Nephron progenitor cell (in vitro differentiated cells): ENCODE data around the gene HSPA6.
A peak's percentile ranks its signal among the peaks of the same experiment; 100 is the strongest.
"Not testable (repeated sequence)": the region's sequence is repeated elsewhere in the genome, so short reads cannot be mapped to it uniquely, and the experiment has no call there.

Source experiments
- DNase-seq: peaks from one replicate; pipeline ENCODE4 v3.0.0; 2021
- H3K27ac Mint-ChIP-seq: 2 replicates; pipeline ENCODE4 v1.8.0; 2021; ENCODE audit warnings: mild to moderate bottlenecking, moderate library complexity, mixed read lengths
- H3K27me3 Mint-ChIP-seq: 2 replicates; pipeline ENCODE4 v1.8.0; 2021; ENCODE audit warnings: mild to moderate bottlenecking, low read depth, mixed read lengths; ENCODE audit not compliant: poor library complexity
- H3K36me3 Mint-ChIP-seq: 2 replicates; pipeline ENCODE4 v1.8.0; 2021; ENCODE audit warnings: low read depth, mixed read lengths
- H3K4me1 Mint-ChIP-seq: 2 replicates; pipeline ENCODE4 v1.8.0; 2021; ENCODE audit warnings: mixed read lengths
- H3K4me3 Mint-ChIP-seq: 2 replicates; pipeline ENCODE4 v1.8.0; 2021; ENCODE audit warnings: mild to moderate bottlenecking, moderate library complexity, mixed read lengths
- H3K9me3 Mint-ChIP-seq: 2 replicates; pipeline ENCODE4 v1.8.0; 2021; ENCODE audit warnings: mild to moderate bottlenecking, moderate library complexity, mixed read lengths
- TF ChIP-seq, protein P1 (sequence below): fragments of 200-600 bp; sonication (generic); IDR thresholded peaks from 2 replicates; pipeline ENCODE4 v1.5.0; 2021; ENCODE audit warnings: antibody characterized with exemption

The HSPA6 gene

DNA sequence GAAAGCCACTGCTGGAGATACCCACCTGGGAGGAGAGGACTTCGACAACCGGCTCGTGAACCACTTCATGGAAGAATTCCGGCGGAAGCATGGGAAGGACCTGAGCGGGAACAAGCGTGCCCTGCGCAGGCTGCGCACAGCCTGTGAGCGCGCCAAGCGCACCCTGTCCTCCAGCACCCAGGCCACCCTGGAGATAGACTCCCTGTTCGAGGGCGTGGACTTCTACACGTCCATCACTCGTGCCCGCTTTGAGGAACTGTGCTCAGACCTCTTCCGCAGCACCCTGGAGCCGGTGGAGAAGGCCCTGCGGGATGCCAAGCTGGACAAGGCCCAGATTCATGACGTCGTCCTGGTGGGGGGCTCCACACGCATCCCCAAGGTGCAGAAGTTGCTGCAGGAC is 981 bp downstream of the HSPA6 start:
- H3K27ac Mint-ChIP-seq, H3K4me1 Mint-ChIP-seq, H3K9me3 Mint-ChIP-seq, H3K36me3 Mint-ChIP-seq, DNase-seq: not testable (repeated sequence)
- peak overlapping the region; percentile 74 for H3K4me3 Mint-ChIP-seq
- peaks cover 83% of the 10 kb centered on the region for H3K27me3 Mint-ChIP-seq

DNA sequence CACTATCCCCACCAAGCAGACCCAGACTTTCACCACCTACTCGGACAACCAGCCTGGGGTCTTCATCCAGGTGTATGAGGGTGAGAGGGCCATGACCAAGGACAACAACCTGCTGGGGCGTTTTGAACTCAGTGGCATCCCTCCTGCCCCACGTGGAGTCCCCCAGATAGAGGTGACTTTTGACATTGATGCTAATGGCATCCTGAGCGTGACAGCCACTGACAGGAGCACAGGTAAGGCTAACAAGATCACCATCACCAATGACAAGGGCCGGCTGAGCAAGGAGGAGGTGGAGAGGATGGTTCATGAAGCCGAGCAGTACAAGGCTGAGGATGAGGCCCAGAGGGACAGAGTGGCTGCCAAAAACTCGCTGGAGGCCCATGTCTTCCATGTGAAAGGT is 1.6 kb downstream of the HSPA6 start:
- H3K27me3 Mint-ChIP-seq, result peaks cover 82% of the 10 kb centered on the region
- H3K27ac Mint-ChIP-seq, H3K4me3 Mint-ChIP-seq, H3K4me1 Mint-ChIP-seq, H3K36me3 Mint-ChIP-seq, H3K9me3 Mint-ChIP-seq, DNase-seq: not testable (repeated sequence)

DNA sequence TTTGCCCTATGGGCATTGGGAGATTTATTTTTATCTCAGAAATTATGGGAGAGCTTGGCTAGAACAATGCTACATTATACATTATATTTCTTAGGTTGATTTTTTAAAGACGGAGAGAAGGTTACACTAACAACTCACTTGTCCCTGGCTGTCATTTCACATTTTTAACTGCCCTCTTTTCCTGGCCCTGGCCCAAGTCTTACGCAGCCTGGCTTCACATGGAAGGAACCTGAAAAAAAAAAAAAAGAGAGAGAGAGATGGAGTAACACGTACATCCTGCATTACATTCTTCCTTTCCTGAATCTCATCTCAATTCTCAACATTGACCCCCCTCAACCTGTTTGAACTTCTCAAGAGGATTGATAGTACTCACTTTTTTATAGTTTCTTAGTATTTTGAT is 4.2 kb downstream of the HSPA6 start:
- DNase-seq, H3K36me3 Mint-ChIP-seq, H3K27ac Mint-ChIP-seq, H3K4me3 Mint-ChIP-seq, H3K9me3 Mint-ChIP-seq: not testable (repeated sequence)
- Mint-ChIP-seq H3K27me3 (peaks cover 59% of the 10 kb centered on the region), H3K4me1 (peaks cover 17% of the 10 kb centered on the region)

DNA sequence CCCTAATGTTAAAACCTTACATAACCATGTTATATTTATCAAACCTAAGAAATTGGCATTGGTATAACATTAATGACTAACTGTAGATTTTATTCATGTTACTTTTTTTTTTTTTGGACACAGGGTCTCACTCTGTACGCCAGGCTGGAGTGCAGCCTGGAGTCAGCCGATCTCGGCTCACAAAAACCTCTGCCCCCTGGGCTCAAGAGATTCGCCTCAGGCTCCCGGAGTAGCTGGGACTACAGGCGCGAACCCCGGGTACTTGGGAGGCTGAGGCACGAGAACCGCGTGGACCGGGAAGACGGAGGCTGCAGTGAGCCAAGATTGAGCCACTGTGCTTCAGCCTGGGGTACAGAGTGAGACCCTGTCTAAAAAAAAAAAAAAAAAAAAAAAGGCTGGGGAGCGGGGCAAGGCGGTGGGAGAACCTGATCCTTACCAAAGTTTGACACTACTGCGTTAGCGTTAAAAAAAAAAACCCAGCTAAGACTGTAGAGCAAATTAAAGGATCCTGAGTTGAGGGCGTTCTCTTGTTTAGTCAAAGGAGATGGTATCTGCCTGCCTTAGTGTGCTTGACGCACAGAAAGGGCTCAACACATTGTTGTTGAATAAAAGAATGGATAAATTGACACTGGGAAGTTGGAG is 5.2 kb downstream of the HSPA6 start:
- Mint-ChIP-seq H3K4me1 (peaks cover 17% of the 10 kb centered on the region), H3K27me3 (peaks cover 52% of the 10 kb centered on the region), H3K4me3 (peak overlapping the region; percentile 93)
- not testable (repeated sequence) for H3K9me3 Mint-ChIP-seq, DNase-seq, H3K27ac Mint-ChIP-seq, H3K36me3 Mint-ChIP-seq

DNA sequence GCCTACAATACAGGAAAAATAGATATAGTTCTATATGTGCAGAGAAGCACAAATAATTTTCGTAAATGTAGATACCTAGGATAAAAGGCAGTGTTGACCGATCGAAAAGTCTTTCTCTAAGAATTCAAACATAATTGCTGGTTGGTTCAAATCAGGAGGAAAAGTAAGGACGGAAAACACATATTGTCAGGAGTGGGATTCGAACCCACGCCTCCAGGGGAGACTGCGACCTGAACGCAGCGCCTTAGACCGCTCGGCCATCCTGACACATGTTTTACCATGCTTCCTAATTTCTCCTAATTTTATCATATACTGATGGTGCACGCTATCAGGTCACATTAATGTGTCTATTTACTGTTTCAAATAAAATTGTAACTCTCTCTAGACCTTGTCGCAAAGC is 5.8 kb downstream of the HSPA6 start:
- peak overlapping the region; percentile 93 for H3K4me3 Mint-ChIP-seq

DNA sequence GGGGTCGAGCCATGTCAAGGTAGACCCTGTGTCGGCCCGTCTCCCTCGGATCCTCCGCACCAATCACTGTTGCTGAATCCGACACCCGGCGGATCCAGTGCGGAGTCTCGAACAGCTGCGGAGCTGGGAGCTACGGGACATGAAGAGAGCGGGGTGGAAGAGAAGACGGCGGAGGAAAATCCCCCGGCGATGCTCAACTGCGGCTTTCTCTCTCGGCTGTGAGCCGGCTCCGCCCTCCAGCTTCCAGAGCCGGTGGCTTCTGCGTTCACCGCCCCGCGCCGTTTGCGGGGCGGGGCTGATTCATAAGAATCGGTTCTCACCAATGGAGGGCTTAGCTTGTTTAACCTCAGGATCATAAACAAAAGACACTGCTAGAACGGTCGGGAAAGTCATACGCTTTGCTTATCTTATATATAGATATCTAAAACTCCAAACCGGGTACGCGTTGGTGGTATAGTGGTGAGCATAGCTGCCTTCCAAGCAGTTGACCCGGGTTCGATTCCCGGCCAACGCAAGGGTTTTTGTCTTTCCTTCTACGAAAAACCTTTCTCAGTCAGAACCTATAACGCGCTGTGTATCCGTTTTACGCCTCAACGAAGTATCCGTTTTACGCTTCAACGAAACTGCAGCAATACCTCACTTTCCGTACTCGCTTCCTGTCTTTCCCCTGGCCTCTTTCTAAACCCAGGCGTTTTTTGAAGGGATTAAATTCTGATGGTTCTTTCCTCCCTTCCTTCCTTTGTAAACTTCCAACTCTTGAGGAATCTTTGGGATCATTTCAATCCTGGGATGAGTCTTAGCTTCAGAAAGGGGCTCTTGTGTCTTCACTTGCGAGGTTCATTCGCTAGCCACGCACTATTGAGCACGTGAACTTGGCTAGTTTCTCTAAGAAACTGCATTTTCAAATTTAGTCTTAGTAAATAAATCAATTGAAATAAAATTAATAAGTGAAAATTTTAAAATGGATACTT is 6.6 kb downstream of the HSPA6 start:
- H3K9me3 Mint-ChIP-seq, H3K36me3 Mint-ChIP-seq: not testable (repeated sequence)
- H3K4me3 Mint-ChIP-seq, result peak overlapping the region; percentile 93
- peaks cover 40% of the 10 kb centered on the region for H3K27me3 Mint-ChIP-seq
- peak overlapping the region; percentile 57 for H3K27ac Mint-ChIP-seq
- peak; percentile 85 for DNase-seq
- H3K4me1 Mint-ChIP-seq, result peaks cover 17% of the 10 kb centered on the region

More for the DNA sequence above, 5.8 kb downstream of the HSPA6 start:
- Mint-ChIP-seq H3K4me1 (peaks cover 17% of the 10 kb centered on the region), H3K27me3 (peaks cover 48% of the 10 kb centered on the region), H3K27ac (peak overlapping the region; percentile 57)
- H3K9me3 Mint-ChIP-seq, H3K36me3 Mint-ChIP-seq: not testable (repeated sequence)
- DNase-seq, result peak; percentile 70

DNA sequence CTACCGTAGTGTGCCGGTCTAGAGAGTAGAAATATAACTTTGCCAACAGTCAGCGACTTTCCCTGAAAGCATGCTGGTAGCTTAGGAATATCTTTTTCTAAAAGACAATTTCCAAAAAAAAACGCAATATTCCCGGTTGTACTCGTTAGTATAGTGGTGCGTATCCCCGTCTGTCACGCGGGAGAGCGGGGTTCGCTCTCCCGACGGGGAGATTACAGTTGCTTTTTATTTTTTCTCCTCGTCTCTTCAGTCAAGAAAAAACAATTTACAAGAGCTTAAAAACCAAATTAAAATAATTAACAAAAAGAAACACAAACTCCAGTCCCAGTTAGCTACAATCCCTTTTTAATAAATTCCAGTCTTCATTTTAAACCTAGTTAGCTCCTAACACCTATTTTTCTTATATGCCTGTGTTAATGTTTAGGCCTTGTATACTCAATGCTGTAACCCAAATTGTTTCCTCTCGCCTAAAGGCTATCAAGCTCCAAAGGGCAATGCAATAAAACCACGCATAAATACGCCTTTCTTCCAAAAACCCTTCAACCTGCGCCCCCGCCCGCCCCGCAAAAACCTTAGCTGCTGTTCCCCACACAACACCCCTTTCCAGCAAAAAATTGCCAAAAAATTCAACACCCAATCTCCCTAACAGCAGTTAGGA is 7.8 kb downstream of the HSPA6 start:
- Mint-ChIP-seq H3K9me3 (peaks cover 5% of the 10 kb centered on the region), H3K4me3 (peak overlapping the region; percentile 93), H3K27me3 (peaks cover 34% of the 10 kb centered on the region)

DNA sequence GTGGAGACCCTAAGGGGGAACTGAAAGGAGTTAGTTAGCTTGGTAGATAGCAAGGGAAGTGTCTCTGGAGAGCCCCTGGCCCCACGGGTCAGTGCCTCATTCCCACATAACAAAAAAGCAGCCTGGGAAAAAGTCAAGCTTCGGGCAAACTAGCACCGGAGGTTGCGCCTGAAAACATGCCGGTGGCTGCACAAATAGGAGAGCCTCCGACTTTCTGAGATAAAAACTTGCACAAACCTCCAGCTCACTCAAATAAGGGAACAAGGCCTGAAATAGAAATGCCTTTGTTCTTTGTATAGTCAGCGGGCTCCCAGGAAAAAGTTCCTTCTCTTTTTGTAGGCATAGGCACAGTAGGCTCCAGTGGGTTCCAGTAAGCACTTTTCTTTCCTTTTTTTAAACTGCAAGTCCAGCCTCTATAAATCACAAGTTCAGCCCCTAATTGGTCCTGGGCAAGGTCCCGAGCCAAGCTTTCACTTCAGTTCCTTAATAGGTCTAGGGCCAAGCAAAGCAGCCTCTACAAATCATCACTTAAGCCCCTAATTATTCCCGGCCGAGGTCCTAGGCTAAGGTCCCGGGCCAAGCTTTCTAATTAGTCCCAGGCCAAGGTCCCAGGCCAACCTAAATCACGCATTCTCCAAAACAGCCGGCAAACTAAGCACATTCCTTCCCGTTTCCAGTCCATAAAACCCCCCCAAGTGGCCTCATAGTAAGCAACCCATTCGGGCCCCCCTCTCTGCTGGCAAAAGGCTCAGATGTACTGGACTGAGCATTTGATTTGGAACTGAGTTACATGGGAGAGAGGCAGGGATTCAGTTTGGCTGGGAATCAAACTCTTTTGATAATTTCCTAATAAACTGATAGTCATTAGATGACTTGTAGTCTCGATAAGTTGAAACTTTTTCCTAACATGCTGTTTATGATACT is 8.6 kb downstream of the HSPA6 start:
- peak; percentile 51 for DNase-seq
- peaks cover 34% of the 10 kb centered on the region for H3K27me3 Mint-ChIP-seq
- H3K9me3 Mint-ChIP-seq, result peaks cover 13% of the 10 kb centered on the region
- H3K4me3 Mint-ChIP-seq, result peak overlapping the region; percentile 93
- H3K36me3 Mint-ChIP-seq, result not testable (repeated sequence)
- peak overlapping the region; percentile 93 for H3K27ac Mint-ChIP-seq
- peaks cover 17% of the 10 kb centered on the region for H3K4me1 Mint-ChIP-seq

More for the DNA sequence above, 7.8 kb downstream of the HSPA6 start:
- Mint-ChIP-seq H3K27ac (peak overlapping the region; percentile 93), H3K36me3 (no peaks in the 10 kb centered on the region), H3K4me1 (peaks cover 17% of the 10 kb centered on the region)
- DNase-seq, result no peak
- TF ChIP-seq, protein P1, sequence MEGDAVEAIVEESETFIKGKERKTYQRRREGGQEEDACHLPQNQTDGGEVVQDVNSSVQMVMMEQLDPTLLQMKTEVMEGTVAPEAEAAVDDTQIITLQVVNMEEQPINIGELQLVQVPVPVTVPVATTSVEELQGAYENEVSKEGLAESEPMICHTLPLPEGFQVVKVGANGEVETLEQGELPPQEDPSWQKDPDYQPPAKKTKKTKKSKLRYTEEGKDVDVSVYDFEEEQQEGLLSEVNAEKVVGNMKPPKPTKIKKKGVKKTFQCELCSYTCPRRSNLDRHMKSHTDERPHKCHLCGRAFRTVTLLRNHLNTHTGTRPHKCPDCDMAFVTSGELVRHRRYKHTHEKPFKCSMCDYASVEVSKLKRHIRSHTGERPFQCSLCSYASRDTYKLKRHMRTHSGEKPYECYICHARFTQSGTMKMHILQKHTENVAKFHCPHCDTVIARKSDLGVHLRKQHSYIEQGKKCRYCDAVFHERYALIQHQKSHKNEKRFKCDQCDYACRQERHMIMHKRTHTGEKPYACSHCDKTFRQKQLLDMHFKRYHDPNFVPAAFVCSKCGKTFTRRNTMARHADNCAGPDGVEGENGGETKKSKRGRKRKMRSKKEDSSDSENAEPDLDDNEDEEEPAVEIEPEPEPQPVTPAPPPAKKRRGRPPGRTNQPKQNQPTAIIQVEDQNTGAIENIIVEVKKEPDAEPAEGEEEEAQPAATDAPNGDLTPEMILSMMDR, result no peak

DNA sequence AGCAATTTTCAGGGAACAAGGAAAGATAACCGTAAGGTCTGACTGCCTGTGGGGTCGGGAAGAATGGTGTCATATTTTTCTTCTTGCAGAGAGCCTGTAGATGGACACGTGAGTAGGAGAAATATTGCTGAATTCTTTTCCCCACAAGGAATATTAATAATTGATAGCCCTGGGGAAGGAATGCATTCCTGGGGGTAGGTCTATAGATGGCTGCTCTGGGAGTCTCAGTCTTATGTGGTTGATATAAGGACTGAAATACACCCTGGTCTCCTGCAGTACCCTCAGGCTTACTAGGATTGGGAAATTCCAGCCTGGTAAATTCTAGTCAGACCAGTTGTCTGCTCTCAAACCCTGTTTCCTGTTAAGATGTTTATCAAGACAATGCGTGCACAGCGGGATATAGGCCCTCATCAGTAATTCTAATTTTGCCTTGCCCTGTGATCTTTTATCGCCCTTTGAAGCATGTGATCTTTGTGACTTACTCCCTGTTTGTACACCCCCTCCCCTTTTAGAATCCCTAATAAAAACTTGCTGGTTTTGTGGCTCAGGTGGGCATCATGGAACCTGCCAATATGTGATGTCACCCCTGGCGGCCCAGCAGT is 12.8 kb downstream of the HSPA6 start:
- H3K4me3 Mint-ChIP-seq, result not testable (repeated sequence)
- H3K27me3 Mint-ChIP-seq, result peaks cover 44% of the 10 kb centered on the region
- H3K4me1 Mint-ChIP-seq, result peaks cover 19% of the 10 kb centered on the region

DNA sequence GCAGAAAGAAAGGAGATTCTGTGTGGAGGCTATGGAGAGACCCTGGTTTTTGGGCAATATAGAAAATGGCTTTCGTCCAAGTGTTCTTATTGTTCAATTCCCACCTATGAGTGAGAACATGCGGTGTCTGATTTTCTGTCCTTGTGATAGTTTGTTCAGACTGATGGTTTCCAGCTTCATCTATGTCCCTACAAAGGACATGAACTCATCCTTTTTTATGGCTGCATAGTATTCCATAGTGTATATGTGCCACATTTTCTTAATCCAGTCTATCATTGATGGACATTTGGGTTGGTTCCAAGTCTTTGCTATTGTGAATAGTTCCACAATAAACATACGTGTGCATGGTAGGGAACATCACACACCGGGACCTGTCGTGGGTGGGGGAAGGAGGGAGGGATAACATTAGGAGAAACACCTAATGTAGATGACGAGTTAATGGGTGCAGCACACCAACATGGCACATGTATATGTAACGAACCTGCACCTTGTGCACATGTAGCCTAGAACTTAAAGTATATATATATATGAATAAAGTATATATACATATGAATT is 14.7 kb downstream of the HSPA6 start:
- Mint-ChIP-seq H3K4me1 (peaks cover 13% of the 10 kb centered on the region), H3K9me3 (peaks cover 23% of the 10 kb centered on the region), H3K4me3 (peak overlapping the region; percentile 98), H3K27me3 (peaks cover 62% of the 10 kb centered on the region)
- H3K36me3 Mint-ChIP-seq, H3K27ac Mint-ChIP-seq, DNase-seq: not testable (repeated sequence)

More for the DNA sequence above, 12.8 kb downstream of the HSPA6 start:
- H3K9me3 Mint-ChIP-seq, result peaks cover 23% of the 10 kb centered on the region
- H3K36me3 Mint-ChIP-seq, H3K27ac Mint-ChIP-seq, DNase-seq: not testable (repeated sequence)

DNA sequence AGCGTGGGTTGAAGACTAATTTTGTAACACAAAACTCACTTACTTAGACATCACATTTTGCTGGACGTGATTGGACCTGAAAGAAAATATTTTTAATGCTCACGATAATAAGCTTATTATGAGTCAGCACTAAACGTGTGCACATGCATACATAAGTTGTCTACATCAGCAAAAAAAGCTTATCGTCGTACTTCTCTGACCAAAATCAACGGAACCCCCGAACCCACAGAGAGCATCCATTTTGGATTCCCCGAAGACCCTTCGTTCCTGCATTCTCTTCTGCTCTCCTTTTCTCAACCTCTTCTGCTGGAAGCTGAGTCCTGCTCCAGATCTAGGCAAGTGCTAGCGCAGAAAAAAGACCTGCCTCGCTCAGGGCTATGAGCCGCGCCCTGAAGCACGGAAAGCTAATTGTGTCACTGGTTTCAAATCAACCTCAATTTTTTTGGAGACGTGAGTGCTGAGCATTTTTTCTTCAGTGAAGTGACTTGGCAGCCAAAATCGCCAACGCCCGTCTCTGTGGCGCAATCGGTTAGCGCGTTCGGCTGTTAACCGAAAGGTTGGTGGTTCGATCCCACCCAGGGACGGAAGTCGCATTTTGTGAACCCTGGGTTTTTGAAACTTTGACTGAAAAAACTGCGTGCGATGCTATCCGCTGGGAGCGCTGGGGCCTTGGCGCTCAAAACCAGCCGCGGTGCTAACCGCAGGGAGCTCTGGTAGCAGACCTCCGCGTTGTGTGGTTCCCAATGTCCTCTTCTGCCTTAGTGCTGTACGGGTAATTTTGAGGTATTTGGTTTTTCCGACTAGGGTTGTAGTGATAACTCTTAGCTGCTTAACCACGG is 15.6 kb downstream of the HSPA6 start:
- DNase-seq, result peak; percentile 84
- Mint-ChIP-seq H3K4me3 (peak overlapping the region; percentile 98), H3K4me1 (peaks cover 14% of the 10 kb centered on the region), H3K27me3 (peaks cover 63% of the 10 kb centered on the region), H3K9me3 (peaks cover 23% of the 10 kb centered on the region)
- H3K36me3 Mint-ChIP-seq, H3K27ac Mint-ChIP-seq: not testable (repeated sequence)
